HepG2 (cell line): ENCODE measurements around the gene PIP4K2B. TPM values are rescaled to one million over a fixed set of nuclear protein-coding genes. Genes with fewer than 3 reads are reported as not detected.

Experiments
- ATAC-seq: fragments of 200-7000 bp; cut with Tn5 transposase; 3 replicates; pipeline ENCODE4 v1.9.1; 2020; ENCODE audit warnings: mild to moderate bottlenecking, moderate library complexity
- BruUV-seq: library from RNA; stranded (reverse); fragments of 400-500 nt; replicated peaks from 2 replicates; lab custom pipeline; 2021; lab: Mats Ljungman, UMichigan
- CTCF ChIA-PET: fragments of 300-600 bp; formaldehyde crosslinking; extraction: SDS; loops from one replicate; lab custom pipeline; 2021; ENCODE audit warnings: low total read pairs, inconsistent platforms, low intra/inter-chr PET ratio; lab: Yijun Ruan, JAX
- POLR2A ChIA-PET: fragments of 350-600 bp; sonication (Branson Sonifier 250); formaldehyde crosslinking; loops from one replicate; lab custom pipeline; 2020; ENCODE audit warnings: antibody characterized with exemption, inconsistent platforms; lab: Yijun Ruan, JAX
- DNase-seq: peaks from one replicate; pipeline ENCODE4 v3.0.0-alpha.2; 2015; ENCODE audit warnings: low spot score
- FAIRE-seq: peaks from 3 replicates; lab custom pipeline; 2011; peaks lifted over from hg19 to GRCh38; lab: Jason Lieb, UNC
- H2AFZ ChIP-seq: one replicate; pipeline ENCODE4 v1.6.1; 2011; ENCODE audit warnings: low read length, inconsistent platforms
- H3K27ac ChIP-seq: fragments of 300-600 bp; 3 replicates; pipeline ENCODE4 v1.8.0; 2011; ENCODE audit warnings: mixed run types, mild to moderate bottlenecking, mixed read lengths, low read length, inconsistent platforms; ENCODE audit not compliant: insufficient read depth; ENCODE audit errors: extremely low read length
- H3K27me3 ChIP-seq, 2 experiments: fragments of 200-600 bp in 1 of 2; 2 replicates in 1 of 2; 3 replicates in 1 of 2; pipeline versions ENCODE4 v1.6.0 to v1.8.0; 2011; ENCODE audit warnings: low read length in 2 of 2, mild to moderate bottlenecking in 2 of 2, moderate library complexity in 2 of 2, inconsistent platforms in 1 of 2; ENCODE audit not compliant: insufficient read depth in 2 of 2, control insufficient read depth in 1 of 2
- H3K36me3 ChIP-seq, 2 experiments: fragments of 200-600 bp in 1 of 2; replicated peaks in 1 of 2; 2 replicates in 1 of 2; 3 replicates in 1 of 2; pipeline versions ENCODE4 v1.5.1 to v1.8.0; 2011; ENCODE audit warnings: low read length in 2 of 2, inconsistent platforms in 1 of 2; ENCODE audit not compliant: insufficient read depth in 2 of 2, control insufficient read depth in 1 of 2
- H3K4me1 ChIP-seq: 2 replicates; pipeline ENCODE4 v1.5.1; 2012; ENCODE audit warnings: low read length, inconsistent platforms; ENCODE audit not compliant: insufficient read depth
- H3K4me2 ChIP-seq: 2 replicates; pipeline ENCODE4 v1.6.0; 2011; ENCODE audit warnings: low read depth, low read length, inconsistent platforms
- H3K4me3 ChIP-seq, 3 experiments: fragments of 200-600 bp in 1 of 3; sonication (generic), shearing (Covaris generic) in 1 of 3; replicated peaks in 1 of 3; 2 replicates each; pipeline ENCODE4 v1.5.1; 2011 to 2016; ENCODE audit warnings: low read length in 3 of 3, inconsistent platforms in 2 of 3, low read depth in 2 of 3, mild to moderate bottlenecking in 2 of 3, control low read depth in 1 of 3, mixed read lengths in 1 of 3; ENCODE audit not compliant: insufficient read depth in 1 of 3
- H3K79me2 ChIP-seq: one replicate; pipeline ENCODE4 v1.6.1; 2011; ENCODE audit warnings: low read length, inconsistent platforms; ENCODE audit not compliant: insufficient read depth
- H3K9ac ChIP-seq: 2 replicates; pipeline ENCODE4 v1.6.0; 2011; ENCODE audit warnings: mild to moderate bottlenecking, low read depth, low read length, inconsistent platforms; ENCODE audit not compliant: insufficient read depth
- H3K9me3 ChIP-seq: 2 replicates; pipeline ENCODE4 v1.5.1; 2012; ENCODE audit warnings: mild to moderate bottlenecking, low read length
- H4K20me1 ChIP-seq: 2 replicates; pipeline ENCODE4 v1.6.0; 2011; ENCODE audit warnings: inconsistent platforms, mild to moderate bottlenecking, low read length, moderate library complexity; ENCODE audit not compliant: insufficient read depth
- BCL3 ChIP-seq: sonication (generic); formaldehyde crosslinking; IDR thresholded peaks from 2 replicates; pipeline ENCODE4 v1.5.1; 2020; ENCODE audit warnings: mild to moderate bottlenecking, missing genetic modification reagents, moderate library complexity
- ISL2 ChIP-seq: sonication (generic); formaldehyde crosslinking; IDR thresholded peaks from 2 replicates; pipeline ENCODE4 v1.5.0; 2020; ENCODE audit warnings: missing genetic modification reagents
- KLF9 ChIP-seq: IDR thresholded peaks from 2 replicates; pipeline ENCODE4 v1.6.1; 2016; ENCODE audit warnings: low read depth
- MAFK ChIP-seq, 2 experiments: IDR thresholded peaks in 1 of 2; conservative IDR thresholded peaks in 1 of 2; 2 replicates each; pipeline ENCODE4 v1.6.1; 2011; ENCODE audit warnings: improper control_type of control experiment in 2 of 2, low read length in 2 of 2
- NPAS2 ChIP-seq: sonication (generic); formaldehyde crosslinking; IDR thresholded peaks from 2 replicates; pipeline ENCODE4 v1.8.0; 2022; ENCODE audit warnings: mild to moderate bottlenecking, missing genetic modification reagents, borderline replicate concordance
- PHF5A ChIP-seq: IDR thresholded peaks from one replicate; pipeline ENCODE4 v1.6.1; 2018; ENCODE audit warnings: low read depth, missing genetic modification reagents; ENCODE audit not compliant: unreplicated experiment
- PITX1 ChIP-seq: sonication (generic); formaldehyde crosslinking; IDR thresholded peaks from 2 replicates; pipeline ENCODE4 v1.5.1; 2020; ENCODE audit warnings: mild to moderate bottlenecking, missing genetic modification reagents
- REL ChIP-seq: sonication (generic); formaldehyde crosslinking; conservative IDR thresholded peaks from 2 replicates; pipeline ENCODE4 v1.8.0; 2022; ENCODE audit warnings: mild to moderate bottlenecking, missing genetic modification reagents, moderate library complexity
- SALL2 ChIP-seq: sonication (generic); formaldehyde crosslinking; IDR thresholded peaks from 2 replicates; pipeline ENCODE4 v1.8.1; 2023; ENCODE audit warnings: mild to moderate bottlenecking, missing genetic modification reagents, inconsistent platforms
- TRIM24 ChIP-seq: sonication (generic); formaldehyde crosslinking; IDR thresholded peaks from 2 replicates; pipeline ENCODE4 v1.8.0; 2022; ENCODE audit warnings: mild to moderate bottlenecking, missing genetic modification reagents
- YEATS4 ChIP-seq: sonication (generic); formaldehyde crosslinking; IDR thresholded peaks from 2 replicates; pipeline ENCODE4 v1.4.0; 2020; ENCODE audit warnings: missing genetic modification reagents, borderline replicate concordance
- ZBTB20 ChIP-seq: sonication (generic); formaldehyde crosslinking; IDR thresholded peaks from 2 replicates; pipeline ENCODE4 v1.8.1; 2023; ENCODE audit warnings: missing genetic modification reagents, low read depth, mild to moderate bottlenecking, borderline replicate concordance
- ZNF263 ChIP-seq: sonication (generic); formaldehyde crosslinking; IDR thresholded peaks from 2 replicates; pipeline ENCODE4 v1.4.0; 2020; ENCODE audit warnings: missing genetic modification reagents
- ZNF772 ChIP-seq: sonication (generic); formaldehyde crosslinking; IDR thresholded peaks from 2 replicates; pipeline ENCODE4 v1.5.0; 2020; ENCODE audit warnings: mild to moderate bottlenecking, missing genetic modification reagents
- WGBS: methylation state at CpG from one replicate; pipeline ENCODE4 v1.1.6; 2017; ENCODE audit warnings: low lambda C conversion rate; 5-methylcytosine and 5-hydroxymethylcytosine counted together
- in situ Hi-C: cut with HindIII; loops from 2 replicates; pipeline ENCODE4 v1.10.0; 2017; ENCODE audit warnings: low pct_unique_long_range_greater_than_20kb; ENCODE audit not compliant: extremely low pct_ligation_motif_present
- intact Hi-C: fragments of 100-400 bp; cut with micrococcal nuclease; formaldehyde crosslinking; loops from one replicate; pipeline ENCODE4 v1.10.0; 2022; ENCODE audit not compliant: unreplicated experiment
- polyA plus RNA-seq, 8 experiments: library from polyadenylated mRNA; depleted of rRNA in 3 of 8; stranded (reverse) in 7 of 8; unstranded in 1 of 8; fragments of >200 nt; fragmentation: Illumina TruSeq in 4 of 8; extraction: Trizol in 4 of 8; gene quantifications; 2 replicates each; pipeline versions ENCODE4 v1.2.1 to v1.2.3, GENCODE V29; 2011 to 2016; ENCODE audit warnings: low read depth in 4 of 8, missing spikeins in 1 of 8, mixed read lengths in 1 of 8; ENCODE audit not compliant: insufficient read depth in 1 of 8
- total RNA-seq, 5 experiments: library from RNA; depleted of rRNA; stranded (reverse); fragments of >200 nt; fragmentation: Illumina TruSeq; extraction: Trizol; gene quantifications; 2 replicates each; pipeline ENCODE4 v1.2.3, GENCODE V29; 2016; ENCODE audit warnings: low read depth in 1 of 5
- TF ChIP-seq, protein P1 (sequence below): sonication (generic); formaldehyde crosslinking; IDR thresholded peaks from 2 replicates; pipeline ENCODE4 v1.4.0; 2020; ENCODE audit warnings: mild to moderate bottlenecking, low read depth, missing genetic modification reagents
- TF ChIP-seq, protein P2 (sequence below): sonication (generic); IDR thresholded peaks from 2 replicates; pipeline ENCODE4 v1.6.1; 2016; ENCODE audit warnings: low read depth, borderline replicate concordance
- TF ChIP-seq, protein P3 (sequence below): sonication (generic); formaldehyde crosslinking; IDR thresholded peaks from 2 replicates; pipeline ENCODE4 v1.8.1; 2023; ENCODE audit warnings: mild to moderate bottlenecking, missing genetic modification reagents, borderline replicate concordance
- TF ChIP-seq, protein P4 (sequence below): sonication (generic); formaldehyde crosslinking; IDR thresholded peaks from 2 replicates; pipeline ENCODE4 v1.5.0; 2020; ENCODE audit warnings: missing genetic modification reagents

Gene PIP4K2B
- total and polyA plus RNA-seq, 2 of the 13 experiments (the other 11 are each of a cell fraction or from before 2014, with no cell fraction given), result 20.4 to 54.0 TPM

DNA sequence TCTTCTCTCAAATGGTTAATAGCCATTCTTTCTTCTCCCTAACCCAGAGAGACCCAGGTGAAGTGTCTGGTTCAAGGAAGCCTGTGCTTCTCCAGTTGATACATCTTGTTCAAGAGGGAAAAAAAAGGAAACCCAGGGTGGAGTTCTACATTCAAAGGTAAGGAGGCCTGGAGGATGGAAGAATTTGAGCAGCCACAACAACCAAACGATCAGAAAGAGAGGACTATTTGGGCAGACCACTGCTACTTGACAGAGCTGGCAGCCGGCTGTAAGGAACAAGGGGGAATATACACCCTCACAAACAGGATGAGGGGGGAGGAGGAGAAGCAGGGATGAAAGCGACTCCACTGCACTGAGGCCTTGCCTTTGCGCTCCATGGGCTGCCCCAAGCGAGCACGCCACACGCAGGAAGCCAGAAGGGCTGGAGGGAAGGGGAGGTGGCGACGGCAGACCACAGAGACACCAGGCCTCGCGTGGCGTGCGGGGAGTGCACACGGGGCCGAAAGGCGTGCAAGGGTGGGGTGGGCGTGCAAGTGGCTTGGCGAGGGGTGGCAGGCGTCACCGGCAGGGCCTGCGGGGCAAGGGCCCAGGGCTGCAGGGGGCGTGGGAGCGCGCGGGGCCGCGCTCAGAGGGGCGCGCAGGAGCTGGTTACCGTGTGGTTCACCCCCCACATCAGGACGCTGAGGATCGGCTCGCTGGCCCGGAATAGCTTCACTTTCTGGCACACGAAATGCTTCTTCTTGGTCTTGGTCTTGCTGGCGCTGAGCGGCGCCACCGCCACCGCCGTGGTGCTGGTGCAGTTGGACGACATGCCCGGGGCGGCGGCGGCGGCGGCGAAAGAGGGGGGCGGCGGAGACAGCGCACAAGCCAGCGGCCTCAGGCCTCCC lies 499 bp downstream of the PIP4K2B start:
- Histone ChIP-seq H4K20me1 (peaks cover 22% of the 10 kb centered on the region; the same call in 1 of the 2 replicates), H3K27ac (peak overlapping the region; percentile 87), H3K9me3 (no peaks in the 10 kb centered on the region), H3K4me3 (peak overlapping the region; percentile 73 to 98 (median 90)), H3K36me3 (peaks cover 11 to 30% of the 10 kb centered on the region in 2 experiments), H3K9ac (peak overlapping the region; percentile 99), H3K27me3 (no peaks in the 10 kb centered on the region), H3K79me2 (peaks cover 50% of the 10 kb centered on the region), H3K4me1 (peaks cover 39% of the 10 kb centered on the region), H3K4me2 (peak overlapping the region; percentile 86), H2AFZ (no peak overlapping the region)
- in situ Hi-C loops (no loop called here), intact Hi-C loops (no loop called here)
- ATAC-seq, result peak; percentile 43
- WGBS, result 1% methylated on average over 24 of the region's 53 CpGs
- ChIA-PET POLR2A (interaction anchor here (0.6 to 2.3 kb wide), 12 partner anchors 19 to 116 kb away, joined by 3 to 11 read pairs (median 3); partner anchors contain the start of genes CWC25, LASP1 and PSMB3), CTCF (no interaction called here)
- no peak for FAIRE-seq
- TSS peak; percentile 51 for BruUV-seq
- peak; percentile 27 for DNase-seq
- TF ChIP-seq BCL3 (CRISPR knock-in tag), result peak; percentile 23; the same call in 1 of the 2 replicates
- TF ChIP-seq, protein P1, sequence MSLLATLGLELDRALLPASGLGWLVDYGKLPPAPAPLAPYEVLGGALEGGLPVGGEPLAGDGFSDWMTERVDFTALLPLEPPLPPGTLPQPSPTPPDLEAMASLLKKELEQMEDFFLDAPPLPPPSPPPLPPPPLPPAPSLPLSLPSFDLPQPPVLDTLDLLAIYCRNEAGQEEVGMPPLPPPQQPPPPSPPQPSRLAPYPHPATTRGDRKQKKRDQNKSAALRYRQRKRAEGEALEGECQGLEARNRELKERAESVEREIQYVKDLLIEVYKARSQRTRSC (CRISPR knock-in tag), result no peak
- 0 out of 2 replicates have a peak, but pooled peaks have one; percentile 13 for TF ChIP-seq ZNF263 (CRISPR knock-in tag)
- TF ChIP-seq PHF5A (CRISPR knock-in tag), result no peak
- no peak for TF ChIP-seq KLF9 (CRISPR knock-in tag)
- TF ChIP-seq, protein P2, sequence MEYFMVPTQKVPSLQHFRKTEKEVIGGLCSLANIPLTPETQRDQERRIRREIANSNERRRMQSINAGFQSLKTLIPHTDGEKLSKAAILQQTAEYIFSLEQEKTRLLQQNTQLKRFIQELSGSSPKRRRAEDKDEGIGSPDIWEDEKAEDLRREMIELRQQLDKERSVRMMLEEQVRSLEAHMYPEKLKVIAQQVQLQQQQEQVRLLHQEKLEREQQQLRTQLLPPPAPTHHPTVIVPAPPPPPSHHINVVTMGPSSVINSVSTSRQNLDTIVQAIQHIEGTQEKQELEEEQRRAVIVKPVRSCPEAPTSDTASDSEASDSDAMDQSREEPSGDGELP, result no peak
- no peak for TF ChIP-seq SALL2 (CRISPR knock-in tag)
- no peak for TF ChIP-seq TRIM24
- TF ChIP-seq, protein P3, sequence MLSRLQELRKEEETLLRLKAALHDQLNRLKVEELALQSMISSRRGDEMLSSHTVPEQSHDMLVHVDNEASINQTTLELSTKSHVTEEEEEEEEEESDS (CRISPR knock-in tag), result no peak
- peak; percentile 68; the same call in 1 of the 2 replicates for TF ChIP-seq PITX1 (CRISPR knock-in tag)
- no peak for TF ChIP-seq MAFK (conservative IDR thresholded peaks at IDR 0.05 in 1 of 2, IDR thresholded peaks at IDR 0.05 in 1 of 2; ENCODE audit: low read length in 2 of 2)
- TF ChIP-seq NPAS2, result no peak
- TF ChIP-seq ISL2 (CRISPR knock-in tag), result no peak
- TF ChIP-seq, protein P4, sequence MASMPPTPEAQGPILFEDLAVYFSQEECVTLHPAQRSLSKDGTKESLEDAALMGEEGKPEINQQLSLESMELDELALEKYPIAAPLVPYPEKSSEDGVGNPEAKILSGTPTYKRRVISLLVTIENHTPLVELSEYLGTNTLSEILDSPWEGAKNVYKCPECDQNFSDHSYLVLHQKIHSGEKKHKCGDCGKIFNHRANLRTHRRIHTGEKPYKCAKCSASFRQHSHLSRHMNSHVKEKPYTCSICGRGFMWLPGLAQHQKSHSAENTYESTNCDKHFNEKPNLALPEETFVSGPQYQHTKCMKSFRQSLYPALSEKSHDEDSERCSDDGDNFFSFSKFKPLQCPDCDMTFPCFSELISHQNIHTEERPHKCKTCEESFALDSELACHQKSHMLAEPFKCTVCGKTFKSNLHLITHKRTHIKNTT (CRISPR knock-in tag), result no peak
- TF ChIP-seq YEATS4, result no peak
- TF ChIP-seq ZNF772 (CRISPR knock-in tag), result peak; percentile 79; the same call in 1 of the 2 replicates
- TF ChIP-seq REL (CRISPR knock-in tag), result peak; percentile 19; the same call in 1 of the 2 replicates
- 0 out of 2 replicates have a peak, but pooled peaks have one; percentile 53 for TF ChIP-seq ZBTB20 (CRISPR knock-in tag)
